Activated CD4-positive, alpha-beta memory T cell treated with anti-CD3 and anti-CD28 coated beads for 36 hours (primary cell): ENCODE results near the gene TCF25. TPM values are rescaled to one million over a fixed set of nuclear protein-coding genes. Genes with fewer than 3 reads are reported as not detected.
"Not testable (repeated sequence)": the region's sequence is repeated elsewhere in the genome, so short reads cannot be mapped to it uniquely, and the experiment has no call there.

Experiments
- CTCF ChIA-PET: fragments of 350-600 bp; sonication (Branson Sonifier 250); formaldehyde crosslinking; loops from one replicate; lab custom pipeline; 2021; ENCODE audit warnings: antibody characterized with exemption, inconsistent platforms; lab: Charles Lee
- POLR2A ChIA-PET: fragments of 350-600 bp; sonication (Branson Sonifier 250); formaldehyde crosslinking; loops from one replicate; lab custom pipeline; 2021; ENCODE audit warnings: antibody characterized with exemption; lab: Charles Lee
- DNase-seq: peaks from one replicate; pipeline ENCODE4 v3.0.0-alpha.2; 2020
- H3K27ac Mint-ChIP-seq: one replicate; pipeline ENCODE4 v1.8.0; 2021; ENCODE audit warnings: mixed read lengths
- H3K27me3 Mint-ChIP-seq: one replicate; pipeline ENCODE4 v1.8.0; 2021; ENCODE audit warnings: mixed read lengths
- H3K36me3 Mint-ChIP-seq: one replicate; pipeline ENCODE4 v1.8.0; 2021; ENCODE audit warnings: mixed read lengths
- H3K4me1 Mint-ChIP-seq: one replicate; pipeline ENCODE4 v1.8.0; 2021; ENCODE audit warnings: low read depth, mixed read lengths
- H3K4me3 Mint-ChIP-seq: one replicate; pipeline ENCODE4 v1.8.0; 2021; ENCODE audit warnings: mild to moderate bottlenecking, mixed read lengths
- H3K9me3 Mint-ChIP-seq: one replicate; pipeline ENCODE4 v1.8.0; 2021; ENCODE audit warnings: mixed read lengths
- intact Hi-C: fragments of 100-400 bp; cut with micrococcal nuclease; formaldehyde crosslinking; loops from one replicate; pipeline ENCODE4 v1.15.1; 2023
- total RNA-seq, 2 experiments: library from RNA; stranded (reverse); gene quantifications; one replicate each; pipeline ENCODE4 v1.2.3, GENCODE V29; 2021

Gene TCF25
- total RNA-seq, 2 experiments from 2014 or later: 139 to 147 TPM

GRCh38 chr16:89910717-89911354 is 37.4 kb downstream of the TCF25 start:
- intact Hi-C loops: no loop called here

GRCh38 chr16:89911375-89911774 is 38.0 kb downstream of the TCF25 start:
- ChIA-PET CTCF (interaction anchor here (1.4 to 2.1 kb wide), 3 partner anchors 12 to 211 kb away, joined by 4 to 22 read pairs (median 16); partner anchors contain the start of gene TUBB3), POLR2A (no interaction called here)

More at GRCh38 chr16:89910717-89911354, 37.4 kb downstream of the TCF25 start:
- no peak for DNase-seq
- Mint-ChIP-seq H3K4me3 (no peak overlapping the region), H3K4me1 (no peaks in the 10 kb centered on the region), H3K27ac (no peak overlapping the region), H3K27me3 (no peaks in the 10 kb centered on the region), H3K9me3 (no peaks in the 10 kb centered on the region), H3K36me3 (peaks cover 36% of the 10 kb centered on the region)
- POLR2A ChIA-PET: interaction anchor here (1.2 kb wide), 1 partner anchor 38 kb away, joined by 7 read pairs; the partner anchor contains the start of gene TCF25
- CTCF ChIA-PET: interaction anchor here (0.8 to 2.6 kb wide), 25 partner anchors 8 to 1101 kb away, joined by 3 to 22 read pairs (median 4); partner anchors contain the start of genes MC1R, TCF25 and TUBB3

GRCh38 chr16:89912143-89912542 is 38.8 kb downstream of the TCF25 start:
- H3K27me3 Mint-ChIP-seq: peaks cover 2% of the 10 kb centered on the region
- peaks cover 3% of the 10 kb centered on the region for H3K4me1 Mint-ChIP-seq
- intact Hi-C loops: no loop called here
- DNase-seq: no peak
- H3K27ac Mint-ChIP-seq: no peak overlapping the region
- POLR2A ChIA-PET: interaction anchor here (1.1 kb wide), 1 partner anchor 10 kb away, joined by 3 read pairs; no protein-coding TSS in a partner anchor
- H3K9me3 Mint-ChIP-seq: no peaks in the 10 kb centered on the region
- CTCF ChIA-PET: no interaction called here
- peaks cover 27% of the 10 kb centered on the region for H3K36me3 Mint-ChIP-seq
- no peak overlapping the region for H3K4me3 Mint-ChIP-seq

More at GRCh38 chr16:89911375-89911774, 38.0 kb downstream of the TCF25 start:
- no peak overlapping the region for H3K27ac Mint-ChIP-seq
- DNase-seq: no peak
- peaks cover 2% of the 10 kb centered on the region for H3K27me3 Mint-ChIP-seq
- peaks cover 3% of the 10 kb centered on the region for H3K4me1 Mint-ChIP-seq
- H3K36me3 Mint-ChIP-seq: peaks cover 33% of the 10 kb centered on the region
- H3K9me3 Mint-ChIP-seq: no peaks in the 10 kb centered on the region
- intact Hi-C loops: no loop called here
- no peak overlapping the region for H3K4me3 Mint-ChIP-seq

GRCh38 chr16:89912627-89913026 is 39.2 kb downstream of the TCF25 start:
- Mint-ChIP-seq H3K27ac (no peak overlapping the region), H3K27me3 (peaks cover 2% of the 10 kb centered on the region), H3K9me3 (no peaks in the 10 kb centered on the region), H3K4me3 (no peak overlapping the region), H3K36me3 (peaks cover 27% of the 10 kb centered on the region), H3K4me1 (peaks cover 7% of the 10 kb centered on the region)
- intact Hi-C loops: no loop called here
- ChIA-PET POLR2A (interaction anchor here (1.1 kb wide), 1 partner anchor 10 kb away, joined by 3 read pairs; no protein-coding TSS in a partner anchor), CTCF (no interaction called here)
- DNase-seq: no peak

- POLR2A ChIA-PET: no interaction called here
- H3K9me3 Mint-ChIP-seq: no peaks in the 10 kb centered on the region
- H3K27ac Mint-ChIP-seq: no peak overlapping the region
- peaks cover 26% of the 10 kb centered on the region for H3K36me3 Mint-ChIP-seq
- no peak for DNase-seq
- intact Hi-C loops: no loop called here
- CTCF ChIA-PET: no interaction called here
- no peak overlapping the region for H3K4me3 Mint-ChIP-seq
- H3K27me3 Mint-ChIP-seq: peaks cover 4% of the 10 kb centered on the region
- H3K4me1 Mint-ChIP-seq: peaks cover 16% of the 10 kb centered on the region
These were observed 40.3 kb downstream of the TCF25 start for GRCh38 chr16:89913408-89914387.

- POLR2A ChIA-PET, H3K27ac Mint-ChIP-seq, DNase-seq, CTCF ChIA-PET, H3K9me3 Mint-ChIP-seq, intact Hi-C loops, H3K4me3 Mint-ChIP-seq: not testable (repeated sequence)
- peaks cover 23% of the 10 kb centered on the region for H3K4me1 Mint-ChIP-seq
- H3K36me3 Mint-ChIP-seq: peaks cover 19% of the 10 kb centered on the region
- H3K27me3 Mint-ChIP-seq: peaks cover 11% of the 10 kb centered on the region
These were observed 41.4 kb downstream of the TCF25 start for GRCh38 chr16:89914642-89915285.

GRCh38 chr16:89915303-89916232 is 42.2 kb downstream of the TCF25 start:
- peaks cover 12% of the 10 kb centered on the region for H3K36me3 Mint-ChIP-seq
- H3K27me3 Mint-ChIP-seq: peaks cover 18% of the 10 kb centered on the region
- peaks cover 31% of the 10 kb centered on the region for H3K4me1 Mint-ChIP-seq
- no peak overlapping the region for H3K27ac Mint-ChIP-seq
- H3K9me3 Mint-ChIP-seq: no peaks in the 10 kb centered on the region
- POLR2A ChIA-PET: interaction anchor here (0.6 kb wide), 1 partner anchor 49 kb away, joined by 6 read pairs; no protein-coding TSS in a partner anchor
- CTCF ChIA-PET: no interaction called here
- no peak for DNase-seq
- H3K4me3 Mint-ChIP-seq: no peak overlapping the region
- intact Hi-C loops: no loop called here

- Mint-ChIP-seq H3K4me1 (peaks cover 51% of the 10 kb centered on the region), H3K27me3 (peaks cover 33% of the 10 kb centered on the region), H3K4me3 (peak overlapping the region; percentile 51), H3K36me3 (peaks cover 6% of the 10 kb centered on the region), H3K9me3 (no peaks in the 10 kb centered on the region), H3K27ac (peak overlapping the region; percentile 8)
- POLR2A ChIA-PET: no interaction called here
- DNase-seq: peak; percentile 90
- CTCF ChIA-PET: interaction anchor here (1.0 to 1.5 kb wide), 4 partner anchors 8 to 103 kb away, joined by 3 to 7 read pairs (median 4); no protein-coding TSS in a partner anchor
- intact Hi-C loops: no loop called here
These were observed 44.5 kb downstream of the TCF25 start for GRCh38 chr16:89917773-89918452.

GRCh38 chr16:89918453-89919347 is 45.3 kb downstream of the TCF25 start, which contains the start of gene MC1R:
Gene MC1R (plus strand): TSS chr16:89918862. CDS start chr16:89919259, 397 bp downstream.
- ChIA-PET CTCF (interaction anchor here (0.7 to 1.5 kb wide), 4 partner anchors 9 to 1061 kb away, joined by 3 to 7 read pairs (median 4); no protein-coding TSS in a partner anchor), POLR2A (interaction anchor here (0.7 kb wide), 1 partner anchor 54 kb away, joined by 3 read pairs; no protein-coding TSS in a partner anchor)
- Mint-ChIP-seq H3K27ac (peak within 1 kb of the TSS; percentile 8), H3K4me1 (peaks cover 51% of the 10 kb centered on the region), H3K4me3 (peak within 1 kb of the TSS; percentile 51), H3K9me3 (no peaks in the 10 kb centered on the region), H3K27me3 (peaks cover 33% of the 10 kb centered on the region), H3K36me3 (peaks cover 2% of the 10 kb centered on the region)
- intact Hi-C loops: no loop called here
- peak; percentile 37 for DNase-seq
